Stimulated activated CD8-positive, alpha-beta memory T cell treated with anti-CD3 and anti-CD28 coated beads, Interleukin-12 subunit alpha, Interleukin-12 subunit beta, amount 100 ng/mL, for 24 hours (primary cell): ENCODE measurements around the gene ARHGEF11.
"Not testable (repeated sequence)": the region's sequence is repeated elsewhere in the genome, so short reads cannot be mapped to it uniquely, and the experiment has no call there.

Experiments
- DNase-seq: peaks from one replicate; pipeline ENCODE4 v3.0.0-alpha.2; 2020; ENCODE audit errors: extremely low read depth

Gene ARHGEF11

GRCh38 chr1:157045250-157046218 is at the start of gene ARHGEF11:
ARHGEF11 (minus strand) TSS chr1:157045742; CDS start chr1:157044330, 1,412 bp downstream.
- DNase-seq = no peak

- DNase-seq = no peak
These were observed 49.5 kb upstream of the ARHGEF11 start for GRCh38 chr1:157095091-157095490.

GRCh38 chr1:157092831-157093230 is 47.3 kb upstream of the ARHGEF11 start:
- DNase-seq = no peak

- no peak for DNase-seq
These were observed 46.2 kb upstream of the ARHGEF11 start for GRCh38 chr1:157091668-157092273.

- no peak for DNase-seq
These were observed 45.6 kb upstream of the ARHGEF11 start for GRCh38 chr1:157091186-157091585.

GRCh38 chr1:157090771-157091170 is 45.2 kb upstream of the ARHGEF11 start:
- no peak for DNase-seq

GRCh38 chr1:157090196-157090647 is 44.7 kb upstream of the ARHGEF11 start:
- DNase-seq = peak; percentile 64

- DNase-seq = no peak
These were observed 44.2 kb upstream of the ARHGEF11 start for GRCh38 chr1:157089789-157090188.

- DNase-seq = no peak
These were observed 43.1 kb upstream of the ARHGEF11 start for GRCh38 chr1:157088607-157089006.

- no peak for DNase-seq
These were observed 41.5 kb upstream of the ARHGEF11 start for GRCh38 chr1:157087030-157087429.

GRCh38 chr1:157086299-157086698 is 40.8 kb upstream of the ARHGEF11 start:
- DNase-seq = no peak

GRCh38 chr1:157085421-157085820 is 39.9 kb upstream of the ARHGEF11 start:
- no peak for DNase-seq

GRCh38 chr1:157084720-157085119 is 39.2 kb upstream of the ARHGEF11 start:
- DNase-seq = no peak

- DNase-seq = no peak
These were observed 36.2 kb upstream of the ARHGEF11 start for GRCh38 chr1:157081707-157082106.

- no peak for DNase-seq
These were observed 35.2 kb upstream of the ARHGEF11 start for GRCh38 chr1:157080714-157081113.

GRCh38 chr1:157077394-157077793 is 31.9 kb upstream of the ARHGEF11 start:
- no peak for DNase-seq

- no peak for DNase-seq
These were observed 28.6 kb upstream of the ARHGEF11 start for GRCh38 chr1:157073944-157074685.

- DNase-seq = no peak
These were observed 24.1 kb upstream of the ARHGEF11 start for GRCh38 chr1:157069601-157070000.

GRCh38 chr1:157059241-157059640 is 13.7 kb upstream of the ARHGEF11 start:
- DNase-seq = not testable (repeated sequence)

GRCh38 chr1:157056269-157056668 is 10.7 kb upstream of the ARHGEF11 start:
- no peak for DNase-seq

- DNase-seq = not testable (repeated sequence)
These were observed 10.2 kb upstream of the ARHGEF11 start for GRCh38 chr1:157055729-157056128.

- no peak for DNase-seq
These were observed 5.3 kb upstream of the ARHGEF11 start for GRCh38 chr1:157050836-157051235.
